K562 (cell line): Measurements from ENCODE around the gene CENPP. TPM values are rescaled to one million over a fixed set of nuclear protein-coding genes. Genes with fewer than 3 reads are reported as not detected.

Experiments
- ATAC-seq: fragments of 200-7000 bp; cut with Tn5 transposase; 3 replicates; pipeline ENCODE4 v1.9.1; 2020; ENCODE audit warnings: moderate library complexity
- BruUV-seq: library from RNA; stranded (reverse); fragments of 400-500 nt; replicated peaks from 2 replicates; lab custom pipeline; 2021; lab: Mats Ljungman, UMichigan
- CTCF ChIA-PET: fragments of 300-600 bp; formaldehyde crosslinking; extraction: SDS; loops from one replicate; lab custom pipeline; 2021; ENCODE audit warnings: low intra/inter-chr PET ratio; lab: Yijun Ruan, JAX
- POLR2A ChIA-PET: fragments of 300-600, 350-650 bp; sonication (Branson Sonifier 250); formaldehyde crosslinking; extraction: SDS; loops from one replicate; lab custom pipeline; 2021; ENCODE audit warnings: antibody characterized with exemption, inconsistent platforms; lab: Yijun Ruan, JAX
- DNase-seq, 4 experiments: peaks; one replicate each; pipeline versions ENCODE4 v3.0.0 to v3.0.0-alpha.2; 2011 to 2018; ENCODE audit warnings: low spot score in 3 of 4, mixed read lengths in 3 of 4; ENCODE audit errors: extremely low read depth in 1 of 4
- FAIRE-seq: peaks from 2 replicates; lab custom pipeline; 2011; peaks lifted over from hg19 to GRCh38; lab: Jason Lieb, UNC
- H2AFZ ChIP-seq: 2 replicates; pipeline ENCODE4 v1.6.0; 2011; ENCODE audit warnings: low read depth, low read length, control low read depth, inconsistent platforms
- H3K27ac ChIP-seq: fragments of 200-600 bp; 3 replicates; pipeline ENCODE4 v1.8.0; 2011; ENCODE audit warnings: low read depth, mild to moderate bottlenecking, control low read depth, inconsistent platforms, low read length, moderate library complexity, mixed read lengths; ENCODE audit errors: extremely low read depth
- H3K27me3 ChIP-seq, 2 experiments: fragments of 300-600 bp in 1 of 2; 2 replicates in 1 of 2; 3 replicates in 1 of 2; pipeline versions ENCODE4 v1.6.0 to v1.8.0; 2011; ENCODE audit warnings: inconsistent platforms in 2 of 2, low read length in 2 of 2, mild to moderate bottlenecking in 1 of 2, mixed read lengths in 1 of 2, moderate library complexity in 1 of 2; ENCODE audit not compliant: control insufficient read depth in 2 of 2, insufficient read depth in 2 of 2
- H3K36me3 ChIP-seq: fragments of 300-600 bp; 3 replicates; pipeline ENCODE4 v1.8.0; 2011; ENCODE audit warnings: mild to moderate bottlenecking, low read length, inconsistent platforms; ENCODE audit not compliant: control insufficient read depth, insufficient read depth
- H3K4me1 ChIP-seq, 2 experiments: fragments of 200-600 bp in 1 of 2; replicated peaks in 1 of 2; 2 replicates in 1 of 2; 3 replicates in 1 of 2; pipeline versions ENCODE4 v1.5.1 to v1.8.0; 2011; ENCODE audit warnings: inconsistent platforms in 2 of 2, low read length in 2 of 2, mild to moderate bottlenecking in 1 of 2, mixed read lengths in 1 of 2, moderate library complexity in 1 of 2; ENCODE audit not compliant: control insufficient read depth in 2 of 2, insufficient read depth in 2 of 2
- H3K4me2 ChIP-seq: 2 replicates; pipeline ENCODE4 v1.6.1; 2011; ENCODE audit warnings: low read length, control low read depth, inconsistent platforms, mixed read lengths; ENCODE audit not compliant: insufficient read depth
- H3K4me3 ChIP-seq: fragments of 200-600 bp; sonication (generic), shearing (Covaris generic); 2 replicates; pipeline ENCODE4 v1.5.1; 2016; ENCODE audit warnings: control low read depth, inconsistent platforms
- H3K79me2 ChIP-seq: fragments of 200-600 bp; 3 replicates; pipeline ENCODE4 v1.8.0; 2011; ENCODE audit warnings: low read length, inconsistent platforms; ENCODE audit not compliant: control insufficient read depth, insufficient read depth
- H3K9ac ChIP-seq, 2 experiments: 2 replicates each; pipeline versions ENCODE4 v1.6.0 to v1.6.1; 2011; ENCODE audit warnings: low read depth in 2 of 2, low read length in 2 of 2, control low read depth in 1 of 2, inconsistent platforms in 1 of 2, mild to moderate bottlenecking in 1 of 2, mixed read lengths in 1 of 2; ENCODE audit not compliant: insufficient read depth in 1 of 2
- H3K9me1 ChIP-seq: one replicate; pipeline ENCODE4 v1.6.0; 2011; ENCODE audit warnings: inconsistent platforms, mild to moderate bottlenecking, low read length, moderate library complexity; ENCODE audit not compliant: control insufficient read depth, insufficient read depth
- H3K9me3 ChIP-seq: replicated peaks from 2 replicates; pipeline ENCODE4 v1.5.1; 2011; ENCODE audit warnings: low read depth, low read length, inconsistent platforms; ENCODE audit not compliant: control insufficient read depth, insufficient read depth
- H4K20me1 ChIP-seq: replicated peaks from 2 replicates; pipeline ENCODE4 v1.6.1; 2011; ENCODE audit warnings: low read length, inconsistent platforms, mixed read lengths; ENCODE audit not compliant: control insufficient read depth, insufficient read depth
- FOXM1 ChIP-seq, 2 experiments: fragments of 450-650 bp in 1 of 2; sonication (generic) in 1 of 2; formaldehyde crosslinking in 1 of 2; IDR thresholded peaks; 2 replicates each; pipeline versions ENCODE4 v1.6.1 to v1.9.0; 2017 to 2022; ENCODE audit warnings: low read depth in 2 of 2, mild to moderate bottlenecking in 2 of 2, missing genetic modification reagents in 1 of 2, moderate library complexity in 1 of 2
- HNRNPH1 ChIP-seq: fragments of 200-400 bp; formaldehyde crosslinking; optimal IDR thresholded peaks from 2 replicates; pipeline ENCODE3; 2017; ENCODE audit warnings: low read depth, mild to moderate bottlenecking, low read length, moderate library complexity
- NRF1 ChIP-seq, 2 experiments: fragments of 450-650 bp; IDR thresholded peaks in 1 of 2; conservative IDR thresholded peaks in 1 of 2; 2 replicates each; pipeline ENCODE4 v1.6.1; 2014; ENCODE audit warnings: mild to moderate bottlenecking in 2 of 2
- PHB2 ChIP-seq: fragments of 450-650 bp; IDR thresholded peaks from 2 replicates; pipeline ENCODE4 v1.6.1; 2017; ENCODE audit warnings: low read depth
- RBM25 ChIP-seq: fragments of 200-400 bp; formaldehyde crosslinking; IDR thresholded peaks from 2 replicates; pipeline ENCODE4 v1.6.1; 2018; ENCODE audit warnings: low read length, low read depth, moderate library complexity; ENCODE audit not compliant: severe bottlenecking
- TARDBP ChIP-seq: fragments of 450-650 bp; IDR thresholded peaks from 2 replicates; pipeline ENCODE4 v1.6.1; 2016
- WHSC1 ChIP-seq: IDR thresholded peaks from one replicate; pipeline ENCODE4 v1.6.1; 2012; ENCODE audit warnings: low read length, control low read depth, inconsistent platforms
- ZNF174 ChIP-seq: fragments of 250-450 bp; sonication (Bioruptor Pico); IDR thresholded peaks from 2 replicates; pipeline ENCODE4 v1.4.0; 2020; ENCODE audit warnings: mild to moderate bottlenecking
- ZNF347 ChIP-seq: fragments of 450-650 bp; formaldehyde crosslinking; IDR thresholded peaks from 2 replicates; pipeline ENCODE4 v1.4.0; 2020; ENCODE audit warnings: low read depth, mild to moderate bottlenecking, moderate library complexity
- ZNF436 ChIP-seq: fragments of 250-450, 450-650 bp; sonication (Bioruptor Pico); formaldehyde crosslinking; IDR thresholded peaks from 2 replicates; pipeline ENCODE4 v1.7.0; 2020; ENCODE audit warnings: mild to moderate bottlenecking
- WGBS: fragments of 100-300 bp; shearing (Covaris generic); methylation state at CpG from one replicate; pipeline ENCODE4 v1.1.6; 2016; ENCODE audit warnings: low coverage, mixed read lengths; ENCODE audit not compliant: insufficient coverage; ENCODE audit errors: missing lambda C conversion rate; 5-methylcytosine and 5-hydroxymethylcytosine counted together
- in situ Hi-C: fragments of 300-500 bp; cut with MboI; formaldehyde crosslinking; loops from 4 replicates; pipeline ENCODE4 v1.15.0; 2018; ENCODE audit warnings: inconsistent platforms, mixed read lengths
- intact Hi-C: fragments of 100-400 bp; cut with micrococcal nuclease; formaldehyde crosslinking; loops from 2 replicates; pipeline ENCODE4 v1.14.2; 2022
- polyA plus RNA-seq, 8 experiments: library from polyadenylated mRNA; depleted of rRNA in 4 of 8; stranded (reverse) in 5 of 8; unstranded in 3 of 8; fragments of >200 nt; fragmentation: Nextera tagmentation in 2 of 8; fragmentation: Illumina TruSeq in 1 of 8; extraction: Ambion mirVana in 2 of 8; extraction: Trizol in 1 of 8; gene quantifications; 2 replicates each; pipeline versions ENCODE4 v1.2.1 to v1.2.3, GENCODE V29; 2011 to 2014; ENCODE audit warnings: inconsistent platforms in 1 of 8, missing spikeins in 1 of 8
- total RNA-seq, 7 experiments: library from RNA; depleted of rRNA in 6 of 7; stranded (reverse); fragments of >200 nt in 6 of 7; fragmentation: Illumina TruSeq in 2 of 7; extraction: Trizol in 2 of 7; gene quantifications; 2 replicates each; pipeline versions ENCODE4 v1.2.1 to v1.2.3, GENCODE V29; 2011 to 2021; ENCODE audit warnings: low replicate concordance in 1 of 7
- TF ChIP-seq, protein P1 (sequence below): fragments of 450-650 bp; formaldehyde crosslinking; IDR thresholded peaks from 2 replicates; pipeline ENCODE4 v1.4.0; 2020; ENCODE audit warnings: mild to moderate bottlenecking
- TF ChIP-seq, protein P2 (sequence below): fragments of 250-450 bp; sonication (Bioruptor Pico); IDR thresholded peaks from 2 replicates; pipeline ENCODE4 v1.5.0; 2021; ENCODE audit warnings: mild to moderate bottlenecking, borderline replicate concordance
- TF ChIP-seq, protein P3 (sequence below): fragments of 250-450 bp; sonication (Bioruptor Pico); IDR thresholded peaks from 2 replicates; pipeline ENCODE4 v1.8.0; 2022; ENCODE audit warnings: moderate library complexity, mild to moderate bottlenecking, inconsistent platforms
- TF ChIP-seq, protein P4 (sequence below): sonication (generic); formaldehyde crosslinking; IDR thresholded peaks from 2 replicates; pipeline ENCODE4 v1.8.0; 2022; ENCODE audit warnings: mild to moderate bottlenecking, missing genetic modification reagents

CENPP gene
- total and polyA plus RNA-seq, 9 of the 15 experiments (the other 6 are each of a cell fraction or from before 2014, with no cell fraction given) = 8.0 to 28.5 (median 17.9) TPM

DNA sequence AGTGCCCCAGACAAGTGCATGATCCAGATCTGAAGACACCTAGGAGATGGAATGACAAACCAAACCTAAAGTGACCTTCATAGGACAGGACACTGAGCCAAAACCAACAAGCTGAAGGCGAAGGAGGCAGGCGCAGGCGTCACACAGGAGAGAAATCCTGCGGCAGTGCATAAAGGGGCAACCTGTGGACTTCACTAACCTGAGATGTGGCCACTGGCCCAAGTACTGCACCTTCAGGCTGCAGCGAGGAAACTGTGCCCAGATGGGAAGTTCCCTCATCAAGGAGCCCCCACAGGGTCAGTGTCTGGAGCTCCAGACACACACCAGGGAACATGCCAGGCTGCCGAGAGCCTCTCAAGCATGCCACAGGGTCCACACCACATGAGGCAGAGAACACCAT is 340.5 kb downstream of the CENPP start:
- Histone ChIP-seq H3K9ac (peak overlapping the region in 1 of 2 experiments; percentile 61; a peak in 2 of 4 replicates), H2AFZ (no peak overlapping the region), H4K20me1 (peaks cover 15% of the 10 kb centered on the region), H3K27ac (no peak overlapping the region), H3K4me2 (no peak overlapping the region), H3K36me3 (peaks cover 42% of the 10 kb centered on the region), H3K27me3 (no peaks in the 10 kb centered on the region), H3K4me3 (no peak overlapping the region), H3K79me2 (peaks cover 89% of the 10 kb centered on the region), H3K9me3 (no peaks in the 10 kb centered on the region), H3K9me1 (peaks cover 2% of the 10 kb centered on the region), H3K4me1 (peaks cover 8 to 29% of the 10 kb centered on the region in 2 experiments; a peak in 4 of 5 replicates)
- POLR2A ChIA-PET = interaction anchor here (0.6 to 1.0 kb wide), 2 partner anchors 14 to 402 kb away, joined by 3 to 4 read pairs; no protein-coding TSS in a partner anchor
- no peak for DNase-seq
- ATAC-seq = no peak
- in situ Hi-C loops (no loop called here), intact Hi-C loops (no loop called here)
- 92% methylated on average over 6 of the region's 6 CpGs for WGBS
- CTCF ChIA-PET = no interaction called here
- FAIRE-seq = no peak
- no TSS peak for BruUV-seq
- no peak for TF ChIP-seq ZNF436 (CRISPR knock-in tag)
- no peak for TF ChIP-seq PHB2
- TF ChIP-seq ZNF174 = no peak
- no peak for TF ChIP-seq TARDBP
- no peak for TF ChIP-seq HNRNPH1
- TF ChIP-seq, protein P1, sequence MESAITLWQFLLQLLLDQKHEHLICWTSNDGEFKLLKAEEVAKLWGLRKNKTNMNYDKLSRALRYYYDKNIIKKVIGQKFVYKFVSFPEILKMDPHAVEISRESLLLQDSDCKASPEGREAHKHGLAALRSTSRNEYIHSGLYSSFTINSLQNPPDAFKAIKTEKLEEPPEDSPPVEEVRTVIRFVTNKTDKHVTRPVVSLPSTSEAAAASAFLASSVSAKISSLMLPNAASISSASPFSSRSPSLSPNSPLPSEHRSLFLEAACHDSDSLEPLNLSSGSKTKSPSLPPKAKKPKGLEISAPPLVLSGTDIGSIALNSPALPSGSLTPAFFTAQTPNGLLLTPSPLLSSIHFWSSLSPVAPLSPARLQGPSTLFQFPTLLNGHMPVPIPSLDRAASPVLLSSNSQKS (CRISPR knock-in tag) = no peak
- TF ChIP-seq, protein P2, sequence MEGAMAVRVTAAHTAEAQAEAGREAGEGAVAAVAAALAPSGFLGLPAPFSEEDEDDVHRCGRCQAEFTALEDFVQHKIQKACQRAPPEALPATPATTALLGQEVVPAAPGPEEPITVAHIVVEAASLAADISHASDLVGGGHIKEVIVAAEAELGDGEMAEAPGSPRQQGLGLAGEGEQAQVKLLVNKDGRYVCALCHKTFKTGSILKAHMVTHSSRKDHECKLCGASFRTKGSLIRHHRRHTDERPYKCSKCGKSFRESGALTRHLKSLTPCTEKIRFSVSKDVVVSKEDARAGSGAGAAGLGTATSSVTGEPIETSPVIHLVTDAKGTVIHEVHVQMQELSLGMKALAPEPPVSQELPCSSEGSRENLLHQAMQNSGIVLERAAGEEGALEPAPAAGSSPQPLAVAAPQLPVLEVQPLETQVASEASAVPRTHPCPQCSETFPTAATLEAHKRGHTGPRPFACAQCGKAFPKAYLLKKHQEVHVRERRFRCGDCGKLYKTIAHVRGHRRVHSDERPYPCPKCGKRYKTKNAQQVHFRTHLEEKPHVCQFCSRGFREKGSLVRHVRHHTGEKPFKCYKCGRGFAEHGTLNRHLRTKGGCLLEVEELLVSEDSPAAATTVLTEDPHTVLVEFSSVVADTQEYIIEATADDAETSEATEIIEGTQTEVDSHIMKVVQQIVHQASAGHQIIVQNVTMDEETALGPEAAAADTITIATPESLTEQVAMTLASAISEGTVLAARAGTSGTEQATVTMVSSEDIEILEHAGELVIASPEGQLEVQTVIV = no peak
- TF ChIP-seq ZNF347 (CRISPR knock-in tag) = no peak
- TF ChIP-seq NRF1 (conservative IDR thresholded peaks at IDR 0.05 in 1 of 2, IDR thresholded peaks at IDR 0.05 in 1 of 2) = no peak
- TF ChIP-seq RBM25 = no peak
- no peak for TF ChIP-seq FOXM1 (IDR thresholded peaks at IDR 0.05; ENCODE audit: low read depth)
- TF ChIP-seq FOXM1 (CRISPR knock-in tag; IDR thresholded peaks at IDR 0.05; ENCODE audit: low read depth) = no peak
- TF ChIP-seq WHSC1 = no peak
- TF ChIP-seq, protein P3, sequence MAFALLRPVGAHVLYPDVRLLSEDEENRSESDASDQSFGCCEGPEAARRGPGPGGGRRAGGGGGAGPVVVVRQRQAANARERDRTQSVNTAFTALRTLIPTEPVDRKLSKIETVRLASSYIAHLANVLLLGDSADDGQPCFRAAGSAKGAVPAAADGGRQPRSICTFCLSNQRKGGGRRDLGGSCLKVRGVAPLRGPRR = no peak
- TF ChIP-seq, protein P4, sequence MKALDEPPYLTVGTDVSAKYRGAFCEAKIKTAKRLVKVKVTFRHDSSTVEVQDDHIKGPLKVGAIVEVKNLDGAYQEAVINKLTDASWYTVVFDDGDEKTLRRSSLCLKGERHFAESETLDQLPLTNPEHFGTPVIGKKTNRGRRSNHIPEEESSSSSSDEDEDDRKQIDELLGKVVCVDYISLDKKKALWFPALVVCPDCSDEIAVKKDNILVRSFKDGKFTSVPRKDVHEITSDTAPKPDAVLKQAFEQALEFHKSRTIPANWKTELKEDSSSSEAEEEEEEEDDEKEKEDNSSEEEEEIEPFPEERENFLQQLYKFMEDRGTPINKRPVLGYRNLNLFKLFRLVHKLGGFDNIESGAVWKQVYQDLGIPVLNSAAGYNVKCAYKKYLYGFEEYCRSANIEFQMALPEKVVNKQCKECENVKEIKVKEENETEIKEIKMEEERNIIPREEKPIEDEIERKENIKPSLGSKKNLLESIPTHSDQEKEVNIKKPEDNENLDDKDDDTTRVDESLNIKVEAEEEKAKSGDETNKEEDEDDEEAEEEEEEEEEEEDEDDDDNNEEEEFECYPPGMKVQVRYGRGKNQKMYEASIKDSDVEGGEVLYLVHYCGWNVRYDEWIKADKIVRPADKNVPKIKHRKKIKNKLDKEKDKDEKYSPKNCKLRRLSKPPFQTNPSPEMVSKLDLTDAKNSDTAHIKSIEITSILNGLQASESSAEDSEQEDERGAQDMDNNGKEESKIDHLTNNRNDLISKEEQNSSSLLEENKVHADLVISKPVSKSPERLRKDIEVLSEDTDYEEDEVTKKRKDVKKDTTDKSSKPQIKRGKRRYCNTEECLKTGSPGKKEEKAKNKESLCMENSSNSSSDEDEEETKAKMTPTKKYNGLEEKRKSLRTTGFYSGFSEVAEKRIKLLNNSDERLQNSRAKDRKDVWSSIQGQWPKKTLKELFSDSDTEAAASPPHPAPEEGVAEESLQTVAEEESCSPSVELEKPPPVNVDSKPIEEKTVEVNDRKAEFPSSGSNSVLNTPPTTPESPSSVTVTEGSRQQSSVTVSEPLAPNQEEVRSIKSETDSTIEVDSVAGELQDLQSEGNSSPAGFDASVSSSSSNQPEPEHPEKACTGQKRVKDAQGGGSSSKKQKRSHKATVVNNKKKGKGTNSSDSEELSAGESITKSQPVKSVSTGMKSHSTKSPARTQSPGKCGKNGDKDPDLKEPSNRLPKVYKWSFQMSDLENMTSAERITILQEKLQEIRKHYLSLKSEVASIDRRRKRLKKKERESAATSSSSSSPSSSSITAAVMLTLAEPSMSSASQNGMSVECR (CRISPR knock-in tag) = no peak
